ENCODE results near the gene ATAD1.
"Not testable (repeated sequence)": the region's sequence is repeated elsewhere in the genome, so short reads cannot be mapped to it uniquely, and the experiment has no call there.

DNA sequence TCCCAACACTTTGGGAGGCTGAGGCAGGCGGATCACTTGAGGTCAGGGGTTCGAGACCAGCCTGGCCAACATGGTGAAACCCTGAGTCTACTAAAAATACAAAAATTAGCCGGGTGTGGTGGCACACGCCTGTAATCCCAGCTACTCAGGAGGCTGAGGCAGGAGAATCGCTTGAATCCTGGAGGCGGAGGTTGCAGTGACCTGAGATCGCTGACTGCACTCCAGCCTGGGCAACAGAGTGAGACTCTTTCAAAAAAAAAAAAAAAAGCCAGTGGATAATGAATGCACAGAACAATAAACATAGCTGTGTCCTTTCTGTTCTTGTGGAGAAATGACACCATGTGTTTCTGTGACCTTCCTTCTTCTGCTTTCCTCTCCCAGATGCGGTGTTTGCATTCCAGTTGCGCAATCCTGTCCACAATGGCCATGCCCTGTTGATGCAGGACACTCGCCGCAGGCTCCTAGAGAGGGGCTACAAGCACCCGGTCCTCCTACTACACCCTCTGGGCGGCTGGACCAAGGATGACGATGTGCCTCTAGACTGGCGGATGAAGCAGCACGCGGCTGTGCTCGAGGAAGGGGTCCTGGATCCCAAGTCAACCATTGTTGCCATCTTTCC lies 74.9 kb downstream of the ATAD1 start:
- TF ChIP-seq, protein P1, sequence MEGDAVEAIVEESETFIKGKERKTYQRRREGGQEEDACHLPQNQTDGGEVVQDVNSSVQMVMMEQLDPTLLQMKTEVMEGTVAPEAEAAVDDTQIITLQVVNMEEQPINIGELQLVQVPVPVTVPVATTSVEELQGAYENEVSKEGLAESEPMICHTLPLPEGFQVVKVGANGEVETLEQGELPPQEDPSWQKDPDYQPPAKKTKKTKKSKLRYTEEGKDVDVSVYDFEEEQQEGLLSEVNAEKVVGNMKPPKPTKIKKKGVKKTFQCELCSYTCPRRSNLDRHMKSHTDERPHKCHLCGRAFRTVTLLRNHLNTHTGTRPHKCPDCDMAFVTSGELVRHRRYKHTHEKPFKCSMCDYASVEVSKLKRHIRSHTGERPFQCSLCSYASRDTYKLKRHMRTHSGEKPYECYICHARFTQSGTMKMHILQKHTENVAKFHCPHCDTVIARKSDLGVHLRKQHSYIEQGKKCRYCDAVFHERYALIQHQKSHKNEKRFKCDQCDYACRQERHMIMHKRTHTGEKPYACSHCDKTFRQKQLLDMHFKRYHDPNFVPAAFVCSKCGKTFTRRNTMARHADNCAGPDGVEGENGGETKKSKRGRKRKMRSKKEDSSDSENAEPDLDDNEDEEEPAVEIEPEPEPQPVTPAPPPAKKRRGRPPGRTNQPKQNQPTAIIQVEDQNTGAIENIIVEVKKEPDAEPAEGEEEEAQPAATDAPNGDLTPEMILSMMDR (conservative IDR thresholded peaks at IDR 0.05 in 1 of 2, IDR thresholded peaks at IDR 0.05 in 1 of 2; ENCODE audit: low read depth in 1 of 2, low read length in 2 of 2): not testable (repeated sequence)
- not testable (repeated sequence) for TF ChIP-seq EZH2 (IDR thresholded peaks at IDR 0.05; ENCODE audit: low read length, missing control alignments)

Data from fibroblast of lung (primary cell).